SJCRH30 (cell line): ENCODE measurements around the gene MAP6D1. TPM values are rescaled to one million over a fixed set of nuclear protein-coding genes. Genes with fewer than 3 reads are reported as not detected.

Experiments used
- DNase-seq, 2 experiments: peaks; one replicate each; pipeline ENCODE4 v3.0.0-alpha.2; 2015 to 2020
- H3K27ac ChIP-seq: fragments of 250-450 bp; sonication (Bioruptor Pico); 2 replicates; pipeline ENCODE4 v1.5.1; 2020; ENCODE audit warnings: mild to moderate bottlenecking, moderate library complexity
- H3K27me3 ChIP-seq: fragments of 250-450 bp; sonication (Bioruptor Pico); 2 replicates; pipeline ENCODE4 v1.5.1; 2020; ENCODE audit warnings: mild to moderate bottlenecking, moderate library complexity
- H3K36me3 ChIP-seq: fragments of 250-450 bp; sonication (Bioruptor Pico); 2 replicates; pipeline ENCODE4 v1.5.1; 2020; ENCODE audit warnings: mild to moderate bottlenecking, moderate library complexity
- H3K4me1 ChIP-seq: fragments of 250-450 bp; sonication (Bioruptor Pico); 2 replicates; pipeline ENCODE4 v1.5.1; 2020; ENCODE audit warnings: mild to moderate bottlenecking, moderate library complexity
- H3K4me3 ChIP-seq: fragments of 250-450 bp; sonication (Bioruptor Pico); 2 replicates; pipeline ENCODE4 v1.5.1; 2020; ENCODE audit warnings: mild to moderate bottlenecking, moderate library complexity
- H3K9me3 ChIP-seq: fragments of 250-450 bp; sonication (Bioruptor Pico); replicated peaks from 2 replicates; pipeline ENCODE4 v1.5.1; 2020; ENCODE audit warnings: mild to moderate bottlenecking, moderate library complexity
- total RNA-seq: library from RNA; depleted of rRNA; stranded (reverse); fragments of >200 nt; shearing (Covaris generic); gene quantifications from 2 replicates; pipeline ENCODE4 v1.2.3, GENCODE V29; 2014; rRNA removed

Gene MAP6D1
- total RNA-seq, 1 experiment from 2014 or later, result 6.5 TPM

- no peaks in the 10 kb centered on the region for H3K27me3 ChIP-seq
- DNase-seq, result no peak
- H3K36me3 ChIP-seq, result peaks cover 31% of the 10 kb centered on the region
- no peak overlapping the region for H3K4me3 ChIP-seq
- H3K27ac ChIP-seq, result no peak overlapping the region
- no peaks in the 10 kb centered on the region for H3K9me3 ChIP-seq
- no peaks in the 10 kb centered on the region for H3K4me1 ChIP-seq
Observed at GRCh38 chr3:183768114-183768513, 57.3 kb downstream of the MAP6D1 start.

GRCh38 chr3:183766745-183767606 lies 58.4 kb downstream of the MAP6D1 start:
- H3K27ac ChIP-seq, result no peak overlapping the region
- H3K9me3 ChIP-seq, result no peaks in the 10 kb centered on the region
- no peaks in the 10 kb centered on the region for H3K27me3 ChIP-seq
- H3K36me3 ChIP-seq, result peaks cover 24% of the 10 kb centered on the region
- no peaks in the 10 kb centered on the region for H3K4me1 ChIP-seq
- H3K4me3 ChIP-seq, result no peak overlapping the region
- DNase-seq, result peak; percentile 66 to 79

DNA sequence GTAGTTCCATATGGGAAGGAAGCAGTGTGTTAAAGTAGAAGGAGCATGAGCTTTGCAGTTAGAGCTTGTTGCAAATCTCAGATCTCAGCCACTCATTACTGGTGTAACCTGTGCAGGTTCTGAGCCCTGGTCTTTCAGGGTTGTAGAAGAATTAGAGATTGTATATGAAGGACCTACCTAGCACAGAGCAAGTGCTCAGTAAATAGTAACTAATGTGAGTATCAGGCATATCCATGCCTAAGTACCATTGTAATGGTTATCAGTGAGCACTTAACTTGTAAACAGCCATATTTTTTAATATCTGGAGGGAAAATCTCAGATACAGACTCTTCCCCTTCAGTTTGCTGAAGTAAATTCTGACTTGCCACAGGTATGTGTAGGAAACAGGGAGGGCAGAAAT lies 59.3 kb downstream of the MAP6D1 start:
- Histone ChIP-seq H3K27me3 (no peaks in the 10 kb centered on the region), H3K4me1 (no peaks in the 10 kb centered on the region), H3K4me3 (no peak overlapping the region), H3K27ac (no peak overlapping the region), H3K36me3 (peaks cover 30% of the 10 kb centered on the region), H3K9me3 (no peaks in the 10 kb centered on the region)
- DNase-seq, result no peak

Other genes starting within 250 kb of the MAP6D1 start
- gene KLHL24, start 190.0 kb downstream of the MAP6D1 start, total RNA-seq, result 9.5 and 14.0 TPM in 2 replicates
- gene YEATS2, start 127.8 kb downstream of the MAP6D1 start, total RNA-seq, result 38.1 and 38.3 TPM in 2 replicates
- gene PARL, start 59.3 kb upstream of the MAP6D1 start, total RNA-seq, result 51.4 and 55.5 TPM in 2 replicates
- gene ABCC5, start 192.3 kb upstream of the MAP6D1 start, total RNA-seq, result 11.2 and 15.0 TPM in 2 replicates
- gene HTR3D, start 206.2 kb upstream of the MAP6D1 start, total RNA-seq, result not detected in 2 replicates
- gene HTR3C, start 227.5 kb upstream of the MAP6D1 start, total RNA-seq, result not detected in 2 replicates